ENCODE data around the gene CYTL1. TPM values are rescaled to one million over a fixed set of nuclear protein-coding genes. Genes with fewer than 3 reads are reported as not detected.

Gene CYTL1
- total and polyA plus RNA-seq, 2 of the 13 experiments (the other 11 are each of a cell fraction or from before 2014, with no cell fraction given) = not detected

- TF ChIP-seq MTERF4 (CRISPR knock-in tag; IDR thresholded peaks at IDR 0.05) = no peak
- TF ChIP-seq ZNF350 (CRISPR knock-in tag; IDR thresholded peaks at IDR 0.05; ENCODE audit: borderline replicate concordance, low read depth) = no peak
- no peak for TF ChIP-seq FOXO4 (CRISPR knock-in tag; conservative IDR thresholded peaks at IDR 0.05)
- TF ChIP-seq DMAP1 (CRISPR knock-in tag; IDR thresholded peaks at IDR 0.05) = no peak
- TF ChIP-seq NR3C1 (CRISPR knock-in tag; IDR thresholded peaks at IDR 0.05) = no peak
- TF ChIP-seq PAWR (CRISPR knock-in tag; IDR thresholded peaks at IDR 0.05; ENCODE audit: borderline replicate concordance) = no peak
- TF ChIP-seq ZNF629 (CRISPR knock-in tag; conservative IDR thresholded peaks at IDR 0.05) = no peak
- TF ChIP-seq PTBP1 (IDR thresholded peaks at IDR 0.05; ENCODE audit: low read depth, low read length, poor library complexity, severe bottlenecking) = no peak
- TF ChIP-seq ZNF160 (CRISPR knock-in tag; IDR thresholded peaks at IDR 0.05) = no peak
- TF ChIP-seq ZNF432 (CRISPR knock-in tag; IDR thresholded peaks at IDR 0.05; ENCODE audit: borderline replicate concordance) = no peak
- TF ChIP-seq ZZZ3 (CRISPR knock-in tag; IDR thresholded peaks at IDR 0.05; ENCODE audit: borderline replicate concordance) = no peak
- TF ChIP-seq ZNF33B (CRISPR knock-in tag; IDR thresholded peaks at IDR 0.05) = no peak
- no peak for TF ChIP-seq CEBPB (IDR thresholded peaks at IDR 0.05; ENCODE audit: borderline replicate concordance, low read depth, low read length)
- no peak for TF ChIP-seq NR1H2 (CRISPR knock-in tag; IDR thresholded peaks at IDR 0.05; ENCODE audit: borderline replicate concordance, low read depth)
- no peak for TF ChIP-seq ZNF510 (CRISPR knock-in tag; IDR thresholded peaks at IDR 0.05; ENCODE audit: low read depth)
- no peak for TF ChIP-seq BRD4 (CRISPR knock-in tag; IDR thresholded peaks at IDR 0.05)
- TF ChIP-seq SOX5 (CRISPR knock-in tag; IDR thresholded peaks at IDR 0.05; ENCODE audit: borderline replicate concordance) = no peak
- TF ChIP-seq RNF2 (conservative IDR thresholded peaks at IDR 0.05; ENCODE audit: low read depth) = no peak
- 0 out of 2 replicates have a peak, but pooled peaks have one; percentile 16 for TF ChIP-seq ZNF687 (CRISPR knock-in tag; IDR thresholded peaks at IDR 0.05)
- no peak for TF ChIP-seq FOXP1 (IDR thresholded peaks at IDR 0.05)
- no peak for TF ChIP-seq FOXP1 (CRISPR knock-in tag; IDR thresholded peaks at IDR 0.05)
- TF ChIP-seq SMARCE1 (IDR thresholded peaks at IDR 0.05; ENCODE audit: borderline replicate concordance) = no peak
- TF ChIP-seq HINFP (CRISPR knock-in tag; IDR thresholded peaks at IDR 0.05; ENCODE audit: low read depth) = peak; percentile 98
- TF ChIP-seq SMC3 (IDR thresholded peaks at IDR 0.05; ENCODE audit: low read length) = peak; percentile 61
These were observed 24.0 kb downstream of the CYTL1 start (continued) for GRCh38 chr4:4995103-4995907.
